ENCODE measurements around the gene JAG2.

DNA sequence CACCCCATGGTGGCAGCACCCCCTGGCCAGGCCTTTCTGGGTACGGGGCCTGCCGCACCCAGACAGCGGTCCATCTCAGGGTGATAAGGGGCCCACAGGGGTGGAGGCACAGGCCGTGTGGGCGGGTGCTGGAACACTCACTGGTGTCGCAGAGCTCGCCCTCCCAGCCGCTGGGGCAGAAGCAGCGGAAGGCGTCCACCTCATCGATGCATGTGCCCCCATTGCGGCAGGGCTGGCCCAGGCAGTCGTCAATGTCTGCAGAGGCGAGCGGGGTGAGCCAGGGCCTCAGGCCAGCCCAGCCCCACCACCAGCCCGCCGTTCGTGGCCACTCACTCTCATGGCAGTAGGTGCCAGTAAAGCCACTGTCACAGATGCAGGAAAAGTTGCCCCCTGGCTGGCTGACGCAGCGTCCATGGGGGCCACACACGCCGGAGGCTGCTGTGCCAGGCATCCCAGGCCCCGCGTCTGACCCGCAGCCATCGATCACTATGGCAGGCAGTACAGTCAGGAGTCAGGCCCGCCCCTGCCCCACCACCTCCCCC lies 19.9 kb downstream of the JAG2 start:
- TF ChIP-seq POLR2A (IDR thresholded peaks at IDR 0.05; ENCODE audit: low read length) (no peak), GATA1 (IDR thresholded peaks at IDR 0.05; ENCODE audit: low read depth, low read length) (no peak)

Data from erythroblast (primary cell).